ENCODE measurements around the gene SORCS2. TPM values are rescaled to one million over a fixed set of nuclear protein-coding genes. Genes with fewer than 3 reads are reported as not detected.

SORCS2 gene
- total and polyA plus RNA-seq, 9 donors, result 7.4 to 24.9 (median 13.0) TPM

- Histone ChIP-seq H3K9me3 (replicated peaks; ENCODE audit: control insufficient read depth, low read depth, low read length) (no peaks in the 10 kb centered on the region), H3K4me3 (ENCODE audit: low read length) (no peak overlapping the region), H3K27me3 (ENCODE audit: control insufficient read depth, insufficient read depth, low read length) (no peaks in the 10 kb centered on the region), H3K27ac (ENCODE audit: low read length) (no peak overlapping the region), H3K36me3 (ENCODE audit: control insufficient read depth, insufficient read depth, low read length) (no peaks in the 10 kb centered on the region), H3K4me1 (ENCODE audit: control insufficient read depth, insufficient read depth, low read length) (peaks cover 14% of the 10 kb centered on the region)
- DNase-seq, result no peak
- WGBS (ENCODE audit: insufficient coverage), result 62% methylated on average over 7 of the region's 17 CpGs
Measured at GRCh38 chr4:7429601-7430078, 237.3 kb downstream of the SORCS2 start.

GRCh38 chr4:7430368-7430964 lies 238.1 kb downstream of the SORCS2 start:
- H3K27me3 ChIP-seq (ENCODE audit: control insufficient read depth, insufficient read depth, low read length), result no peaks in the 10 kb centered on the region

GRCh38 chr4:7430965-7431695 lies 238.8 kb downstream of the SORCS2 start:
- Histone ChIP-seq H3K4me1 (ENCODE audit: control insufficient read depth, insufficient read depth, low read length) (peaks cover 20% of the 10 kb centered on the region), H3K27me3 (ENCODE audit: control insufficient read depth, insufficient read depth, low read length) (no peaks in the 10 kb centered on the region), H3K36me3 (ENCODE audit: control insufficient read depth, insufficient read depth, low read length) (no peaks in the 10 kb centered on the region), H3K9me3 (replicated peaks; ENCODE audit: control insufficient read depth, low read depth, low read length) (no peaks in the 10 kb centered on the region), H3K27ac (ENCODE audit: low read length) (no peak overlapping the region), H3K4me3 (ENCODE audit: low read length) (no peak overlapping the region)
- DNase-seq, result no peak
- 78% methylated on average over 16 of the region's 17 CpGs for WGBS (ENCODE audit: insufficient coverage)

More at GRCh38 chr4:7430368-7430964, 238.1 kb downstream of the SORCS2 start:
- H3K4me3 ChIP-seq (ENCODE audit: low read length), result no peak overlapping the region
- DNase-seq, result peak; percentile 29
- H3K4me1 ChIP-seq (ENCODE audit: control insufficient read depth, insufficient read depth, low read length), result peaks cover 20% of the 10 kb centered on the region
- no peaks in the 10 kb centered on the region for H3K9me3 ChIP-seq (replicated peaks; ENCODE audit: control insufficient read depth, low read depth, low read length)
- WGBS (ENCODE audit: insufficient coverage), result 45% methylated on average over 12 of the region's 16 CpGs
- H3K36me3 ChIP-seq (ENCODE audit: control insufficient read depth, insufficient read depth, low read length), result no peaks in the 10 kb centered on the region
- no peak overlapping the region for H3K27ac ChIP-seq (ENCODE audit: low read length)

GRCh38 chr4:7431696-7432530 lies 239.6 kb downstream of the SORCS2 start:
- no peaks in the 10 kb centered on the region for H3K9me3 ChIP-seq (replicated peaks; ENCODE audit: control insufficient read depth, low read depth, low read length)
- H3K4me1 ChIP-seq (ENCODE audit: control insufficient read depth, insufficient read depth, low read length), result peaks cover 20% of the 10 kb centered on the region
- DNase-seq, result no peak
- H3K27ac ChIP-seq (ENCODE audit: low read length), result no peak overlapping the region
- no peak overlapping the region for H3K4me3 ChIP-seq (ENCODE audit: low read length)
- no peaks in the 10 kb centered on the region for H3K36me3 ChIP-seq (ENCODE audit: control insufficient read depth, insufficient read depth, low read length)
- H3K27me3 ChIP-seq (ENCODE audit: control insufficient read depth, insufficient read depth, low read length), result no peaks in the 10 kb centered on the region
- 86% methylated on average over 26 of the region's 27 CpGs for WGBS (ENCODE audit: insufficient coverage)

GRCh38 chr4:7432531-7433375 lies 240.4 kb downstream of the SORCS2 start:
- H3K27ac ChIP-seq (ENCODE audit: low read length), result no peak overlapping the region
- H3K4me3 ChIP-seq (ENCODE audit: low read length), result no peak overlapping the region
- WGBS (ENCODE audit: insufficient coverage), result 79% methylated on average over 16 of the region's 23 CpGs
- H3K36me3 ChIP-seq (ENCODE audit: control insufficient read depth, insufficient read depth, low read length), result no peaks in the 10 kb centered on the region
- DNase-seq, result no peak
- H3K4me1 ChIP-seq (ENCODE audit: control insufficient read depth, insufficient read depth, low read length), result peaks cover 14% of the 10 kb centered on the region
- H3K9me3 ChIP-seq (replicated peaks; ENCODE audit: control insufficient read depth, low read depth, low read length), result no peaks in the 10 kb centered on the region
- H3K27me3 ChIP-seq (ENCODE audit: control insufficient read depth, insufficient read depth, low read length), result no peaks in the 10 kb centered on the region

GRCh38 chr4:7433376-7434140 lies 241.2 kb downstream of the SORCS2 start:
- Histone ChIP-seq H3K4me3 (ENCODE audit: low read length) (no peak overlapping the region), H3K9me3 (replicated peaks; ENCODE audit: control insufficient read depth, low read depth, low read length) (no peaks in the 10 kb centered on the region), H3K27me3 (ENCODE audit: control insufficient read depth, insufficient read depth, low read length) (no peaks in the 10 kb centered on the region), H3K4me1 (ENCODE audit: control insufficient read depth, insufficient read depth, low read length) (peaks cover 10% of the 10 kb centered on the region), H3K27ac (ENCODE audit: low read length) (no peak overlapping the region), H3K36me3 (ENCODE audit: control insufficient read depth, insufficient read depth, low read length) (no peaks in the 10 kb centered on the region)
- 90% methylated on average over 24 of the region's 28 CpGs for WGBS (ENCODE audit: insufficient coverage)
- no peak for DNase-seq

GRCh38 chr4:7434141-7434765 lies 241.9 kb downstream of the SORCS2 start:
- no peak for DNase-seq
- no peak overlapping the region for H3K27ac ChIP-seq (ENCODE audit: low read length)
- 77% methylated on average over 26 of the region's 26 CpGs for WGBS (ENCODE audit: insufficient coverage)
- H3K36me3 ChIP-seq (ENCODE audit: control insufficient read depth, insufficient read depth, low read length), result no peaks in the 10 kb centered on the region
- peaks cover 10% of the 10 kb centered on the region for H3K4me1 ChIP-seq (ENCODE audit: control insufficient read depth, insufficient read depth, low read length)
- H3K9me3 ChIP-seq (replicated peaks; ENCODE audit: control insufficient read depth, low read depth, low read length), result no peaks in the 10 kb centered on the region
- H3K27me3 ChIP-seq (ENCODE audit: control insufficient read depth, insufficient read depth, low read length), result no peaks in the 10 kb centered on the region
- H3K4me3 ChIP-seq (ENCODE audit: low read length), result no peak overlapping the region

GRCh38 chr4:7434766-7435150 lies 242.4 kb downstream of the SORCS2 start, which contains the start of gene PSAPL1:
Gene PSAPL1 (minus strand): TSS chr4:7434930. CDS start chr4:7434879, 51 bp downstream.
- H3K4me3 ChIP-seq (ENCODE audit: low read length), result no peak within 1 kb of the TSS
- peaks cover 8% of the 10 kb centered on the region for H3K4me1 ChIP-seq (ENCODE audit: control insufficient read depth, insufficient read depth, low read length)
- H3K27ac ChIP-seq (ENCODE audit: low read length), result no peak within 1 kb of the TSS
- no peak for DNase-seq
- H3K9me3 ChIP-seq (replicated peaks; ENCODE audit: control insufficient read depth, low read depth, low read length), result no peaks in the 10 kb centered on the region
- 39% methylated on average over 7 of the region's 7 CpGs for WGBS (ENCODE audit: insufficient coverage)
- no peaks in the 10 kb centered on the region for H3K36me3 ChIP-seq (ENCODE audit: control insufficient read depth, insufficient read depth, low read length)
- no peaks in the 10 kb centered on the region for H3K27me3 ChIP-seq (ENCODE audit: control insufficient read depth, insufficient read depth, low read length)
